HUES48 (cell line): ENCODE data around the gene ARHGEF4.

Source experiments
- H3K27ac ChIP-seq: one replicate; pipeline ENCODE4 v1.7.0; 2013; ENCODE audit warnings: low read depth, low read length, inconsistent platforms
- H3K27me3 ChIP-seq: 2 replicates; pipeline ENCODE4 v1.6.1; 2013; ENCODE audit warnings: mild to moderate bottlenecking, low read length; ENCODE audit not compliant: control insufficient read depth, insufficient read depth
- H3K36me3 ChIP-seq: 2 replicates; pipeline ENCODE4 v1.6.1; 2013; ENCODE audit warnings: low read length; ENCODE audit not compliant: control insufficient read depth, insufficient read depth
- H3K4me1 ChIP-seq: 2 replicates; pipeline ENCODE4 v1.6.1; 2013; ENCODE audit warnings: mild to moderate bottlenecking, low read length; ENCODE audit not compliant: control insufficient read depth, insufficient read depth
- H3K4me3 ChIP-seq: 2 replicates; pipeline ENCODE4 v1.5.1; 2013; ENCODE audit warnings: mild to moderate bottlenecking, low read depth, low read length
- H3K9ac ChIP-seq: 2 replicates; pipeline ENCODE4 v1.6.1; 2013; ENCODE audit warnings: mild to moderate bottlenecking, low read depth, low read length, moderate library complexity
- H3K9me3 ChIP-seq: 2 replicates; pipeline ENCODE4 v1.6.1; 2013; ENCODE audit warnings: low read length; ENCODE audit not compliant: control insufficient read depth, insufficient read depth

ARHGEF4 gene

DNA sequence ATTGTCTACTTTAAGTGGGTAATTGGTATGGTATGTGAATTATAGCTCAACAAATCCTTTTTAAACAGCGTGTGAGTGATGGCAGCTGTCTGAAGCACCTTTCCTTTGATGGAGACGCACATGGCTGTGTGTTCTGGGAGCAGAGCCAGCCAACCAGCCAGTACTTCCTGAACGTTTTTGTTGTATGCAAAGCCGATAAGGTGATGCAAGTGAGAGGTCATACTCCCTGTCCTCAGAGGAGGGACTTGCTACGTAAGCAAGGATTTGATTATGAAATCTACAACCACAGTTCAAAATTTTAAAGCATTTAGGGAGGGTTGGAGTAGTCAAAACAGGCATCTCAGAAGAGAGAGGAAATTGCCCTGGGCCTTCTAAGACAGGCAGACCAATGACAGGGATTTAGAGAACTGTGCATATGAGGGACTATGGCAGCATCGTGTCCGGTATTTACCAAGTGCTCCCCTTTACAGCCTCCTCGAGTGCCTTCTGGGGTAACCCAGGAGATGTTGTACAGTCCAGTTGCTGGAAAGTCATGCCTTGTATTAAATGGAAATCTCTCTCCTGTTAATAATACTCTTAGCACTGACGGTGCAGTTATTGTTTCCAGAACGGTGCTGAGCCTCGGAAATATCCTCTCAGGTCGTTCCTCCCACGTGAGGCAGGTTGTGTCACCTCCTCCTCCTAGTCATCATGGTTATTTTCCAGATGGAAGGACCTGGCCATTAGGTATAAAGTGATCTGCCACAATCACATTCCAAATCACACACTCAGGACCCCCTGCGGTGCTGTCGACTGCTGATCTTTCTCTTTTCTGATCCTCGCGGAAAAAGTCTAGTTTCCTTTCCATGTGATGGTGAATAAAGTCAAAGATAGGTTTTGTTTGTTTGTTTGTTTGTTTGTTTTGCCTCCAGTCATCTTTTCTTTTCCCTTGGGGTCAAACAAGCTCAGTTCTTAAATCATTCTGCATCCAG lies 28.4 kb downstream of the ARHGEF4 start:
- no peak overlapping the region for H3K4me3 ChIP-seq
- H3K36me3 ChIP-seq: no peaks in the 10 kb centered on the region
- H3K4me1 ChIP-seq: 0 out of 2 replicates have a peak, but pooled peaks cover 3% of the 10 kb centered on the region
- no peak overlapping the region for H3K9ac ChIP-seq
- H3K27ac ChIP-seq: no peak overlapping the region
- H3K27me3 ChIP-seq: no peaks in the 10 kb centered on the region
- H3K9me3 ChIP-seq: no peaks in the 10 kb centered on the region

DNA sequence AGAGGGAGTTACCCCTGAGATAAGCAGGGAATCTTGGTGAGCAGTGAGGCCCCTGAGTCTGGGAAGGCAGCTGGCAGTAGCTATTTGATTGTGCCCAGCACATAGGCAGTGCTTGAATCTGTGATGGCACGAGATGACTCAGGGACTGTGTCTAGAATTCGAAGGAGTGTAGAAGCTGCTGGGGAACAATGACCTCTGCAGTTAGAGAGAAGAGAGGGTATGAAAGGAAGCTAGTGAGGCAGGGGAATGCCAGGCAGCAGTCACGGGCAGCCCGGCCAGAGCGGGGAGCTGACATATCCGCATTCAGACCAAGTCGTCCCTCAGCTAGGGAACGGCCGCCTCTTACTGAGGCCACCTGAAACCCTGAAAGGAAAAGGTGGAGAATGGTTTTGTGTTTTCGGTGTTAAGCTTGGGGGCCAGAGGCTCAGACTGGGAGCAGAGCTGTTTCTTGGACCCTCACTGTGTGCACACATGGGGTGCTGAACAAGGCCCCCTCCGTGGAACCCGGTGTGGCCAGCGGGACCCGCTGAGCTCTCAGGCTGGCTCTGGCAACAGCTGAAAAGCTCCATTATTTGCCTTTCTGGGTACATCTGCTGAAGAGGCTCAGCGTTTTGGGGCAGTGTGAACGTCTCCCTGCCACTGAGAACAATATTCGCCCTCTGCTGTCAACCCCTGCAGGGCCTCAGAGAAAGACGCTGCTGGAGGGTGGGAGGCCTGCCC lies 32.9 kb downstream of the ARHGEF4 start:
- H3K4me1 ChIP-seq: 0 out of 2 replicates have a peak, but pooled peaks cover 3% of the 10 kb centered on the region
- H3K4me3 ChIP-seq: no peak overlapping the region
- H3K36me3 ChIP-seq: no peaks in the 10 kb centered on the region
- no peaks in the 10 kb centered on the region for H3K9me3 ChIP-seq
- no peak overlapping the region for H3K9ac ChIP-seq
- H3K27ac ChIP-seq: no peak overlapping the region
- H3K27me3 ChIP-seq: no peaks in the 10 kb centered on the region

DNA sequence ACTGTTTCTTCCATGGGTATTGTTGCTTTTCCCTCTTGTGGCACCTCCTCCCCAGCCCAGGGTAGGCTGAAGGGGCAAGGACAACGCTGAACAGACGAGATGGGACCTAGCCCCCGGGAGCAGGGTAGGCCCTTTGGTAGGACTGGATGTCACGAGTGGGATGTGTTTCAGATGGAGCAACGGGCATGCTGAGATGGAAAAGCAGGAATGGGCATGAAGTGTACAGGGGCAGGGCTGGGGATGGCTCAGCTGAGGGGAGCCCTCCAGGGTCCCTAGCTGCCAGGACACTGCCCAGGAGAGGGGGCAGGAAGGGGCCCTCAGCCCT lies 33.4 kb downstream of the ARHGEF4 start:
- H3K4me3 ChIP-seq: no peak overlapping the region
- H3K4me1 ChIP-seq: 0 out of 2 replicates have a peak, but pooled peaks cover 3% of the 10 kb centered on the region
- H3K27ac ChIP-seq: no peak overlapping the region

DNA sequence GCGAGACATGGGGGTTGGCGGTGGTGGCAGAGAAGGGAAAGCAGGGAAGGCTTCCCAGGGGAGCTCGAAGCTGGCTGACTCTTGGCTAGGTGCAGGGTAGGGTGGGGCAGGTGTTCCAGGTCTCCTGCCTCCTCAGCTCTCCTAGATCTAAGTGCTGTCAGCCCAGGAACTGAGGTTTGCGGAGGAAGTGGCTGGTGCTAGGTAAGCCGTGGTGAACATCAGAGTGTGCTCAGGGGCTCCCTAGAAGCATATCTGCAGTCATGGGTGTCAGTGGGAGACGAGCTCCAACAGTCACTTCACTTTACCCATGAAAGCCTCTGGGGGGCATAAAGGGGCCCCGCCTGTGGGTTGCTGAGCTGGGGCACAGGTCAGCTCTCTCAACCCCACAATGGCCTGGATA lies 34.1 kb downstream of the ARHGEF4 start:
- H3K9ac ChIP-seq: no peak overlapping the region
- H3K4me1 ChIP-seq: no peaks in the 10 kb centered on the region

More for the DNA sequence above, 33.4 kb downstream of the ARHGEF4 start:
- H3K36me3 ChIP-seq: no peaks in the 10 kb centered on the region
- H3K9me3 ChIP-seq: no peaks in the 10 kb centered on the region
- H3K27me3 ChIP-seq: no peaks in the 10 kb centered on the region
- H3K9ac ChIP-seq: no peak overlapping the region

DNA sequence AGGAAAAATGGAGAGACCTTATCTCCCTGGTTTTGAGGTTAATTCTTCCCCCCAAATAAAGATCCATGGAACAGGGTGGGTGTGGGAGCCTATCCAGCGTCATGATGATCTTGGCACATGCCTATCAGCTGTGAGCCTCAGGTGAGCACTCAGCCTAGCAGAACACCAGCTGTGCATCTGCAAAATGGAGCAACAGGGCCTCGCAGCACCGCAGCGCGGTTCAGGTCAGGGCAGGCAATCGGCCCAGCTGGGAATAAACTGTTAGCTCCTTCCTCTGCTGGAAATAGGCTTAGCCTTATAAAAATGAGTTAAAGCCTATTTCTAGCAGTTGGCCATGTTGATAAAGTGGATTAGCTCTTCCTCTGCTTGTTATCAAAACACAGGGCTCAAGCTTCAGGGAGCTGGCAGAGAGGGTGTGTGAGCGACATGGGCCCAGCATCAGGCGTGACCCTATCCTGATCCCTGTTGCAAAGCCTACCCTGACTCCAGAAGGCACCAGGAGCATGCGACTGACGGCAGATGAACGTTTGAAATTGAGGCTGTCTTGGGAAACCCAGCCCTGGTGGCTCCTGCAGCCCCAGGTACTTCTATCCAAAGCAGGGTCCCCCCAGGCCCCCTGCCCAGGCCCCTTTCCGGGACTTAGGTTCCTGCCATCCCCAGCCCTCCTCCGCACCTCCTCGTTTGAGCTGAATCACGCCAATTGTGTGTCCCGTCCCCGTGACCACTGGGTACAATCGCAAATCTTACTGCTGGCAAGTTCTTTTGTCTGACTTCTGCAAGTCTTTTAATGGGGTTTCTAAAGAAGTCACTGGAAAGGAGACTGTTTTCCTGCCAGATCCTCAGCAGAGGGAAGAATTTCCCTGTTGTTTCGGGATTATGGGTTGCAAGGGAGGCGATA lies 35.4 kb downstream of the ARHGEF4 start:
- Histone ChIP-seq H3K27me3 (no peaks in the 10 kb centered on the region), H3K27ac (peak overlapping the region; percentile 70), H3K4me3 (no peak overlapping the region), H3K9ac (no peak overlapping the region), H3K36me3 (no peaks in the 10 kb centered on the region), H3K4me1 (no peaks in the 10 kb centered on the region), H3K9me3 (no peaks in the 10 kb centered on the region)

More for the DNA sequence above, 34.1 kb downstream of the ARHGEF4 start:
- Histone ChIP-seq H3K27me3 (no peaks in the 10 kb centered on the region), H3K9me3 (no peaks in the 10 kb centered on the region), H3K27ac (no peak overlapping the region), H3K4me3 (no peak overlapping the region), H3K36me3 (no peaks in the 10 kb centered on the region)

DNA sequence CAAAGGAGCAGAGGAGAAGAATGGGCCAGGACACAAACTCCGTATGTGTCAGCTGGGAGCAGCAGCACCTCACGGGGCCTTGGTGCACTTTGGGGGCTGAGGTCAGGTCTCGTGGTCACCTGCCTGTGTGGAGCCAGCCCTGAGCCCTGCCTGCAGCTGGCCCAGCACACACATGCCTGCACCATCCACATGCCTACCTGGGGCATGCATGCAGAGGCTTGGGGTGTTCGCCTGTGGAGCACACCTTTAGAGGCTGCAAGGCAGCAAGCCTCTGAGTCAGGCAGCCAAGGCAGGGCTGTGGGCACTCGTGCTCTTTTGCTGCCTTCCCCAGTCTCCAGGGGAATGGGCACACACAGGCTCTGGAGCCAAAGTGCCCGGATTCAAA lies 36.0 kb downstream of the ARHGEF4 start:
- H3K4me1 ChIP-seq: no peaks in the 10 kb centered on the region
- H3K27me3 ChIP-seq: no peaks in the 10 kb centered on the region
- peak overlapping the region; percentile 35 for H3K27ac ChIP-seq
- H3K9me3 ChIP-seq: no peaks in the 10 kb centered on the region
- no peaks in the 10 kb centered on the region for H3K36me3 ChIP-seq
- no peak overlapping the region for H3K4me3 ChIP-seq
- no peak overlapping the region for H3K9ac ChIP-seq

DNA sequence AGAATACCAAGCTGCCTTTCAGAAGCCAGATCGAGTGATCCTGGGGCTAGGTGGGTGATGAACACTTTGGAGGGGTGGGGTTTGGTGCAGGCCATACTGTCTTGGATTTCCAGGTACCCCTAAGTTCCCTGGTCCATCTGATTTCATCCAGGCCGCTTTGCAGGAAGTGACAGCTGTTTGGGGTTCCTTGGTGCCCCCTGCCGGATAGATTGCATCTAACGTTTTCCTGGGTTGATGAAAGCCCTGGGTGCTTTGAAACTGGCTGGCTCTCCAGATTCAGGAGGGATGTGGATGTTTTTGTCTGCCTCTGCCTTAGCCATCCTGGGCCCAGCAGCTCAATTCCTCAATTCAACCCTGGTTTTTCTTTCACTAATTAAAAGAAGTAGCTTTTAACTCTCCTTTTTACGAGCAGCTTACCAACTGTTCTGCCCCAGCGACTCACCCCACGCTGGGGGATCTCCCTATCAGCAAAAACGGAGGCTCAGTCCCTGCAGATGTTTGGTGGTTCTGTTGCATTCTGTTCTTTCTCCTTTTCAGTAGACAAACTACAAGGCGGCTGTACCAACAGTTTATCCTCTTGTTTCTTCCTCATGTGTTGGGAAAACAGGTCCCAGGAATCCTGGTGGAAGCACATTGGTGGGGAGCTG lies 37.1 kb downstream of the ARHGEF4 start:
- Histone ChIP-seq H3K4me3 (no peak overlapping the region), H3K27ac (no peak overlapping the region), H3K4me1 (no peaks in the 10 kb centered on the region), H3K9me3 (no peaks in the 10 kb centered on the region), H3K36me3 (no peaks in the 10 kb centered on the region), H3K9ac (no peak overlapping the region), H3K27me3 (no peaks in the 10 kb centered on the region)

DNA sequence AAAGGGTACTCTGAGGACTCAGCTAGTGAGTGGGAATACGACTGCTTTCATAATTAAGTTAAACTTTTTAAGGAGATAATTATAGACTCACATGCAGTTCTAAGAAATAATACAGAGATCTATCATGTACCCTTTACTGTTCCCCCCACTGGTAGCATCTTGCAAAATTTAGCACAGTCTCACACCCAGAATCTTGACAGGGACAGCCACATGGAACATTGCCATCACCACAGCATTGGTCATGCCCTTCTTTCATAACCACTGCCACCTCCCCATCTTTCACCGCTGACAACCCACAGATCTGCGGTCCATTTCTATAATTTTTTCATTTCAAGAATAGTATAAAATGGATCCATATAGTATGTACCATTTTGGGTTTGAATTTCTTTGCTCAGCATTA lies 37.8 kb downstream of the ARHGEF4 start:
- Histone ChIP-seq H3K27ac (no peak overlapping the region), H3K9me3 (no peaks in the 10 kb centered on the region), H3K4me1 (no peaks in the 10 kb centered on the region), H3K27me3 (no peaks in the 10 kb centered on the region), H3K4me3 (no peak overlapping the region), H3K36me3 (no peaks in the 10 kb centered on the region), H3K9ac (no peak overlapping the region)

DNA sequence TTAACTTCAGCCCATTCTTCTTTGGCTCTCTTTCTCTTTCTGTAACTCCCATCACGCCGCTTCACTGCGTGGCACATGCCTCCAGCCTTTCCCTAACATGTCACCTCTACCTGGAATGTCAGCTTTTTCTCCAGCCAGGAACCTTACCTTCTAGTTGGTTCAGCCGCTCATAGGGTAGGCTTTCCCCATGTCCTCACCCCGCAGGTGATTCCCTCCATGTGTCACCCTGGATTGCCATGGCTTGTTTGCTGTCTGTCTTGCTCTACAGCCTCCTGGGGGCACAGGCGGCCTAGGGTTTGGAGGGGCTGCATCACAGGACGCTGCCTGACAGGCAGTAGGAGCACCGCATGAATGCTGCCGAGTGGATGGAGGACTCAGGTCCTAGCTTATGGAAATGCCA lies 39.2 kb downstream of the ARHGEF4 start:
- no peak overlapping the region for H3K9ac ChIP-seq
- H3K4me1 ChIP-seq: no peaks in the 10 kb centered on the region
- no peak overlapping the region for H3K27ac ChIP-seq
- no peak overlapping the region for H3K4me3 ChIP-seq
- no peaks in the 10 kb centered on the region for H3K36me3 ChIP-seq
- H3K27me3 ChIP-seq: no peaks in the 10 kb centered on the region
- no peaks in the 10 kb centered on the region for H3K9me3 ChIP-seq

DNA sequence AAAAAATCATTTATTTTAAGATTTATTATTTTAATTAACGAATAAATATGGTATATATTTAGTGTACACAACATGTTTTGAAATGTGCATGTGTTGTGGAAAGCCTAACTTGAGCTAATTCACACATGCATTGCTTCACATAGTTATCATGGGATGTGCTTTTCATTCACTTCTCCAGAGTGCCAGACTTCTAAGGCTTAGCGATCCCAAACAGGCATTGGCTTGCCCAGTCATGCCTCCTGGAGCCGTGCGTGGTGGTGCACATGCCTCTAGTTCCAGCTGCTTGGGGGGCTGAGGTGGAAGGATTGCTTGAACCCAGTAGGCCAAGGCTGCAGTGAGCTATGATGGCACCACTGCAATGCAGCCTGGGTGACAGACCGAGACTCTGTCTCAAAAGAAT lies 40.5 kb downstream of the ARHGEF4 start:
- Histone ChIP-seq H3K27me3 (no peaks in the 10 kb centered on the region), H3K9me3 (no peaks in the 10 kb centered on the region), H3K4me1 (no peaks in the 10 kb centered on the region), H3K9ac (no peak overlapping the region), H3K27ac (no peak overlapping the region), H3K4me3 (no peak overlapping the region), H3K36me3 (no peaks in the 10 kb centered on the region)
